ENCODE results near the gene FRYL.

- TF ChIP-seq CTCF (IDR thresholded peaks at IDR 0.05) (no peak), EP300 (IDR thresholded peaks at IDR 0.05) (no peak)
These were observed 57.3 kb downstream of the FRYL start for GRCh38 chr4:48722509-48723446.
